Measurements from ENCODE around the gene CCSER1.
"Not testable (repeated sequence)": the region's sequence is repeated elsewhere in the genome, so short reads cannot be mapped to it uniquely, and the experiment has no call there.

Gene CCSER1

DNA sequence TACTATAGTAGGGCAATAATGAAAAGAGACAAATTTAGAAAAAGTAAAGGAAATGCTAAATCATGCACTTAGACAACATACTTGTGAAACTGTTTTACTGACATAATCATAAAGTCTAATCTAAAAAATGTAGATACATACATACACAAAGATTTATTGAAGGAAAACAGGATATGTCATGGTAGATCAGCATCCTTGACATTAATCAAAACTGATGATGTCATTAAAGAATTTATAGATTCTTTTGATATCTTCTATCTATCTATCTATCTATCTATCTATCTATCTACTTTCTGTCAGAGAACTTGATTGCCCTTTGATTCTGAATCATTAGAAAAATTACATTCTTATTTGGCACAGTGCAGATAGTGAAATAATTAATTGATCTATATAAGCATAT is 311.3 kb downstream of the CCSER1 start:
- Mint-ChIP-seq H3K4me1 (no peaks in the 10 kb centered on the region), H3K27me3 (no peaks in the 10 kb centered on the region), H3K36me3 (peaks cover 2% of the 10 kb centered on the region), H3K27ac (no peak overlapping the region), H3K4me3 (no peak overlapping the region), H3K9me3 (no peaks in the 10 kb centered on the region)
- DNase-seq (ENCODE audit: low spot score in 2 of 2) (no peak), ATAC-seq (ENCODE audit: low read depth) (no peak)

DNA sequence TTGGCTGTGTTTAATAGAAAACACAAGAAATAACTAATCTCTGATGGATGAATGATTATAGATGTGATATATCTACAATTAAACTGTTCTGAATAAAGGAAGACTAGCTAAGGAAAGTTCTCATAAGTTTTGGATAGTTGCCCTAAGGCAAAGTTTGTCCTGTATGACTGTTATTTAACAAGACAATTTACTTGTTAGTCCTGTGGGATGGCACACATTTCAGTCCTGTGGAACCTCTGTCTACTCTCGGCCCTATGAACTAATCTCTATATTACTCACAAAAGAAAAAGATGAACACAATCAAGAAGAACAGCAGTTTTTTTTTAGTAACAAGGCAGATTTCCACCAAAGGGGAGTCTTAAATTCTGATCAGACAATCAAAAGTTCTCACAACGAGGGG is 314.6 kb downstream of the CCSER1 start:
- DNase-seq (ENCODE audit: low spot score in 2 of 2) (no peak), ATAC-seq (ENCODE audit: low read depth) (no peak)
- Mint-ChIP-seq H3K27ac (no peak overlapping the region), H3K4me1 (no peaks in the 10 kb centered on the region), H3K27me3 (no peaks in the 10 kb centered on the region), H3K9me3 (peaks cover 2% of the 10 kb centered on the region), H3K4me3 (no peak overlapping the region), H3K36me3 (peaks cover 7% of the 10 kb centered on the region)

DNA sequence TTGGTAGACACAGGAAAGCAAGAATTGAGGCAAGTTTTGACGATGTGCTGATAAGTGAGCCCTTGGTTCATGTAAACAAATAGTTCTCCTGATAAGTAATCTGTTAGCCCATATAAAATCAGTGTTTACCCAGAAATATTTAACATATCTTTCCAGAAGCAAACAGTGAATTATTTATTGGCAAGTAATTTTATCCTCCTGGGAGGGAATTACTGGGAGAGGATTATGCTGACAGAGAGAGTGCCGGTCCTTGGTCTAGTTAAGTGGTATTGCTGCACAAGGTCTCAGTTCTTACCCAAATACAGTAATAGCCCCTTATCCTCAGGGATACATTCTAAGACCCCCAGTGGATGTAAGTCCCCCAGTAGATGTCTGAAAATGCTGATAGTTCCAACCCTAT is 315.4 kb downstream of the CCSER1 start:
- DNase-seq (ENCODE audit: low spot score in 2 of 2) (no peak), ATAC-seq (ENCODE audit: low read depth) (no peak)
- H3K4me1 Mint-ChIP-seq: no peaks in the 10 kb centered on the region
- H3K9me3 Mint-ChIP-seq: peaks cover 2% of the 10 kb centered on the region
- no peak overlapping the region for H3K4me3 Mint-ChIP-seq
- H3K36me3 Mint-ChIP-seq: peaks cover 8% of the 10 kb centered on the region
- no peak overlapping the region for H3K27ac Mint-ChIP-seq
- no peaks in the 10 kb centered on the region for H3K27me3 Mint-ChIP-seq

DNA sequence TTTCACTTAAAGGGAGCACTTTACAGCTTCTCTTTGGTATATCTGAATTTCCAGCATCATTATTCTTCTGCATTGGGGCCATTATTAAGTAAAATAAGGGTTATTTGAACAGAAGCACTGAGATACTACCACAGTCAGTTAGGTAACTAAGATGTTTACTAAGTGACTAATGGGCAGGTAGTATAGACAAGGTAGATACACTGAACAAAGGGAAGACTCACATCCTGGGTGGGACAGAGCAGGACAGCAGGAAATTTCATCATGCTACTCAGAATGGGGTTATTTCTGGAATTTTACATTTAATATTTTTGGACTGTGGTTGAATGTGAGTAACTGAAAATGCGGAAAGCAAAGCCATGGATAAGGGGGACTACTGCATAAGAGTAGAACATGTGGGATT is 316.0 kb downstream of the CCSER1 start:
- H3K36me3 Mint-ChIP-seq: peaks cover 8% of the 10 kb centered on the region
- DNase-seq (ENCODE audit: low spot score in 2 of 2): no peak
- H3K27ac Mint-ChIP-seq: peak overlapping the region; percentile 24
- peaks cover 2% of the 10 kb centered on the region for H3K9me3 Mint-ChIP-seq
- no peak for ATAC-seq (ENCODE audit: low read depth)
- no peak overlapping the region for H3K4me3 Mint-ChIP-seq
- H3K27me3 Mint-ChIP-seq: no peaks in the 10 kb centered on the region
- H3K4me1 Mint-ChIP-seq: no peaks in the 10 kb centered on the region

DNA sequence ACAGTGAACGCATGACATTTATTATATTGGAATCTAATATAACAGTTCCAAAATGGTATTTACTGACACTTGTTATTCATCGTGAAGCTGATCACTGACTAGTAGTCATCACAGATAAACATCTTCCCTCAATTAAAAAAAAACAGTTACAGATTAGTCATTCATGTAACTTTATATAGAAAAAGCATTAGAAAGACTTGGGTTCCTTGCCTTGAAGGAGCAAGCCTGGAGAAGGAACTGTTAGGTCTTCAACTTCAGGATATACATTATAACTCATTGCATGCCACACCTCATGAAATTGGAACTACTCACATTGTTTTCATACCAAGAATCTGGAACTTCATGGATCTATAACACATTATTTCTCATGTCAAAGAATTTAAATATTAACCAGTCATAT is 317.7 kb downstream of the CCSER1 start:
- Mint-ChIP-seq H3K27ac (no peak overlapping the region), H3K4me1 (no peaks in the 10 kb centered on the region), H3K4me3 (no peak overlapping the region), H3K9me3 (peaks cover 2% of the 10 kb centered on the region), H3K36me3 (peaks cover 17% of the 10 kb centered on the region), H3K27me3 (no peaks in the 10 kb centered on the region)
- DNase-seq (ENCODE audit: low spot score in 2 of 2) (no peak), ATAC-seq (ENCODE audit: low read depth) (no peak)

GRCh38 chr4:90445380-90445779 is 318.2 kb downstream of the CCSER1 start:
- Mint-ChIP-seq H3K4me1 (no peaks in the 10 kb centered on the region), H3K9me3 (peaks cover 2% of the 10 kb centered on the region), H3K27me3 (no peaks in the 10 kb centered on the region), H3K27ac (no peak overlapping the region), H3K4me3 (no peak overlapping the region), H3K36me3 (peaks cover 22% of the 10 kb centered on the region)
- ATAC-seq (ENCODE audit: low read depth) (no peak), DNase-seq (ENCODE audit: low spot score in 2 of 2) (no peak)

DNA sequence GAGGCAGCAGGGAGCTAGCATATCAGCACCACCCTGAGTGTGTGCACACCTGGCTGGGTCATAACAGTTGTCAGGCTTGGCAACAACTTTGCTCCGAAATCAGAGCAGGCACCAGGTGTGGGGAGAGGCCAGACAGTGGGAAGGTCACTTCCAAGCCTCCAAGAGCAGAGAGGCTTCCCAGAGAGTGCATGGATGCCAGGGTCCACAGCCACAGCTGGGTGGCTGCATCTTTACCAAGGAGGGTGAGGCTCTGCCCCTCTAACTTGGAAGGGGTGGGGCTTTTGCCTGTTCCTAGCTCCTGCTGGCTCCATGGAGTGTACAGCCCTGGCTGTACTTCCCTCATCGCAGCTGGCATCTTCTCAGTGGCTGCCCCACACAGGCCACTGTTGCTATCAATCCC is 322.4 kb downstream of the CCSER1 start:
- H3K9me3 Mint-ChIP-seq: peaks cover 4% of the 10 kb centered on the region
- H3K4me1 Mint-ChIP-seq: no peaks in the 10 kb centered on the region
- peaks cover 26% of the 10 kb centered on the region for H3K36me3 Mint-ChIP-seq
- DNase-seq (ENCODE audit: low spot score in 2 of 2) (no peak), ATAC-seq (ENCODE audit: low read depth) (no peak)
- H3K4me3 Mint-ChIP-seq: no peak overlapping the region
- no peak overlapping the region for H3K27ac Mint-ChIP-seq
- H3K27me3 Mint-ChIP-seq: no peaks in the 10 kb centered on the region

DNA sequence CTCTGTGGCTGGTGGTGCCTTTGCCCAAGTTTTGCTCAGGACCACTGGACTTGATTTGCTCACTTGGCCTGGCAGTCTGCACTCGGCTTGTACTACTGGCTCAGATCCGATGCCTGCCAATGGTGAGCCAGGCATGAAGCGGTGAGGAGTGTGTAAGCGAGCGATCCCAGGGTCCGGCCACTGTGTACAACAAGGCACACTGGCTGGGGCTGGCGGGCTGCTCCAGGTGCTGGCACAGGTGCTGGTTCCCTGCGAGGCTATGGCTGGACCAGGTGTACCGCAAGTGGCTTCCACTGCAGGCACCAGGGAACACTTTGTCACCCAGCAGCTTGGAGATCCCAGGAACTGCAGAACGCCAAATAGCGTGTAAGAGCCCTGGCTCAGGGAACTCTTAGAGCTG is 329.7 kb downstream of the CCSER1 start:
- ATAC-seq (ENCODE audit: low read depth) (no peak), DNase-seq (ENCODE audit: low spot score in 2 of 2) (no peak)
- Mint-ChIP-seq H3K4me1 (no peaks in the 10 kb centered on the region), H3K9me3 (peaks cover 14% of the 10 kb centered on the region), H3K27me3 (no peaks in the 10 kb centered on the region), H3K4me3 (no peak overlapping the region), H3K27ac (no peak overlapping the region), H3K36me3 (peaks cover 35% of the 10 kb centered on the region)

DNA sequence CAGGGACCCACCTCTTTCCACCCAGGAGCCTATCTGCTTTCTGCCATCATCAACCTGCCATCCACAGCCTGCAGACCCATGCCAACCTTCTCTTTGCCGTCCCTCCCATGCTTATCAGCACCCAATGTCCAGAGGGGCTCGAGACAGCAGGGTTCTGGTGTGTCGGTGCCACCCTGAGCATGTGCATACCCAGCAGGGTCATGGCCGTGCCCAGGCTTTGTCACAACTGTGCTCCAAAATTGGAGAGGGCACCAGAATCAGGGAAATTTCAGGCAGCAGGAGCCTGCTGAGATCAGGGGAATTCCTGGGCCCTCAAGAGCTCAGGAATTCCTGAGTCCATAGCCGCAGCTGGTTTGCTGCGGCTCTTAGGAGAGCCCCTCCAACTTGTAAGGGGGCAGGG is 330.6 kb downstream of the CCSER1 start:
- no peaks in the 10 kb centered on the region for H3K4me1 Mint-ChIP-seq
- H3K36me3 Mint-ChIP-seq: peaks cover 35% of the 10 kb centered on the region
- ATAC-seq (ENCODE audit: low read depth) (no peak), DNase-seq (ENCODE audit: low spot score in 2 of 2) (no peak)
- peaks cover 14% of the 10 kb centered on the region for H3K9me3 Mint-ChIP-seq
- no peaks in the 10 kb centered on the region for H3K27me3 Mint-ChIP-seq
- no peak overlapping the region for H3K4me3 Mint-ChIP-seq
- H3K27ac Mint-ChIP-seq: no peak overlapping the region

DNA sequence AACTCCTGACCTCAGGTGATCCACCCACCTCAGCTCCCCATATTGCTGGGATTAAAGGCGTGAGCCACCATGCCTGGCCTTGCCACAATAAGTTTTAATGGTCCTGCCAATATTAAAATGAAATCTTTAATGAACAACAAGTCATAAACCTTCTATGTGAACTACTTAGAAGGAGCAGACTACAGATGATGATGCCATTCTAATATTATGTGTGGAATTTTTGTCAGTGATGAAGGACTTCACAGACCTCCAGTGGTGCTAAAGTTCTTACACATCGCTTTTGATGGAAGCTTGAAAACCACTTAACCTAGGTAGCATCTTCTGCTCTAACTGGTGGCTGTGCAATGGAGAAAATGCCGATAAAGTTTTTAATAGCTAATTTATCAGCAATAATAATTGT is 331.4 kb downstream of the CCSER1 start:
- H3K4me1 Mint-ChIP-seq: no peaks in the 10 kb centered on the region
- no peak for DNase-seq (ENCODE audit: low spot score in 2 of 2)
- H3K27me3 Mint-ChIP-seq: no peaks in the 10 kb centered on the region
- H3K4me3 Mint-ChIP-seq: no peak overlapping the region
- ATAC-seq (ENCODE audit: low read depth): no peak
- no peak overlapping the region for H3K27ac Mint-ChIP-seq
- H3K9me3 Mint-ChIP-seq: peaks cover 14% of the 10 kb centered on the region
- peaks cover 35% of the 10 kb centered on the region for H3K36me3 Mint-ChIP-seq

DNA sequence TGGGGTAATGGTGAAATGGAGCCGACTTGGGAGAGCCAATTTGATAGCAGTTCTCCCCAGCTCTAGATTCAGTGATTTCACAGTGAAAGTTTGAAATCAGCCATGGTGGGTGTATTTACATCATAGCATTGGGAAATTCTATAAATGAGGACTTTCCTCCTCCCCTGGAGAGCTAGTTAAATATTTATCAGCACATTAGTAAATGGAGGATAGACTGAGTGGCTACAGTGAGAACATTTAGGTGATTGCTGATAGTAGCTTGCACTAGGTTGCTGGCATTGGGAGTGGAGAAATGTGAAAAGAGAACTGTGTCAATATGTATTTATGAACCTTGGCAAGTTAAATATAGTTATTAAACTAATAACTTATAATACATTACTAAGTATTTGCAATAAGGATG is 347.3 kb downstream of the CCSER1 start:
- peaks cover 8% of the 10 kb centered on the region for H3K36me3 Mint-ChIP-seq
- no peak overlapping the region for H3K4me3 Mint-ChIP-seq
- peak overlapping the region; percentile 18 for H3K27ac Mint-ChIP-seq
- H3K4me1 Mint-ChIP-seq: peaks cover 2% of the 10 kb centered on the region
- no peak for DNase-seq (ENCODE audit: low spot score in 2 of 2)
- H3K9me3 Mint-ChIP-seq: no peaks in the 10 kb centered on the region
- H3K27me3 Mint-ChIP-seq: no peaks in the 10 kb centered on the region
- no peak for ATAC-seq (ENCODE audit: low read depth)

DNA sequence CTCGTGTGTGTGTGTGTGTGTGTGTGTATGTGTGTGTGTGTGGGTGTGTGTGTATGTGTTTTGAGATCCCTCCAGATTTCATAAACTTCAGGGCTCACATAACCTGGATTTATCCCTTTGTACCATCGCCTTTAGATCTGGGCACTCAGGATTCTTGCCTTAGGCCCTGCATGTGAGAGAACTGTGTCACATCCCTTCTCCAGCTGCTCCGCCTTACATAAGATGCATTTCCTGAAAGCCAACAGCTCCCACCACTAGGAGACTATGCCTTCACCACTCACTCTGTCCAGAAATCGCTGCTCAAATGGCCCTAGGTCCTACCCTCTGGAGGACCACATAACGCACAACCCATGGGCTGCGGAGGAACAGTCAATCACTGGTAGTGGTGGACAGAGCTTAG is 348.8 kb downstream of the CCSER1 start:
- DNase-seq (ENCODE audit: low spot score in 2 of 2) (no peak), ATAC-seq (ENCODE audit: low read depth) (no peak)
- H3K4me3 Mint-ChIP-seq: no peak overlapping the region
- H3K4me1 Mint-ChIP-seq: peaks cover 2% of the 10 kb centered on the region
- H3K27ac Mint-ChIP-seq: peak overlapping the region; percentile 24
- H3K36me3 Mint-ChIP-seq: peaks cover 14% of the 10 kb centered on the region
- H3K27me3 Mint-ChIP-seq: no peaks in the 10 kb centered on the region
- no peaks in the 10 kb centered on the region for H3K9me3 Mint-ChIP-seq

- DNase-seq (ENCODE audit: low spot score in 2 of 2) (no peak), ATAC-seq (ENCODE audit: low read depth) (no peak)
- no peak overlapping the region for H3K4me3 Mint-ChIP-seq
- H3K27ac Mint-ChIP-seq: peak overlapping the region; percentile 14
- H3K4me1 Mint-ChIP-seq: peaks cover 2% of the 10 kb centered on the region
- no peaks in the 10 kb centered on the region for H3K9me3 Mint-ChIP-seq
- H3K36me3 Mint-ChIP-seq: peaks cover 14% of the 10 kb centered on the region
- no peaks in the 10 kb centered on the region for H3K27me3 Mint-ChIP-seq
Measured at GRCh38 chr4:90476586-90476985, 349.4 kb downstream of the CCSER1 start.

- not testable (repeated sequence) for H3K27ac Mint-ChIP-seq; H3K27me3 Mint-ChIP-seq; ATAC-seq (ENCODE audit: low read depth); H3K4me1 Mint-ChIP-seq; DNase-seq (ENCODE audit: low spot score in 2 of 2); H3K4me3 Mint-ChIP-seq
- H3K9me3 Mint-ChIP-seq: peaks cover 12% of the 10 kb centered on the region
- peaks cover 31% of the 10 kb centered on the region for H3K36me3 Mint-ChIP-seq
Measured at GRCh38 chr4:90484894-90485293, 357.7 kb downstream of the CCSER1 start.

DNA sequence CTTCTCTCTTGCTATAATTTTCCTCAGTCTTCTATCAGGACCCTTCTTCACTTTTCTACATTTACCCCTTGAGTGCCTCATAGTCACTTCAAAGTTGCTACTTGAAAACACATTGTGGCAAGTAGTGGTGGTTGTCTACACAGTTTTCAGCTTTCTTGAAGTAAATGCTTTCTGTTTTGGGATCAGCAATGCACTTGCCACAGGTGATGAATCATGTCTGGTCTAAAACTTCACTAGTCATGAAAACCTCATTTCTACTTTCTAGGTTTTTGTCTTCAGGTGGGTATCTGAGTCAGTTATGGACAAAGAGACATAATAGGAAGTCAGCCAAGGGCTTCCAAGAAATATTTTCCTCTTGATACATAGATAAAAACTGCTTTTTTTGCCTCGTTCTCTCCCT is 359.2 kb downstream of the CCSER1 start:
- Mint-ChIP-seq H3K9me3 (peaks cover 13% of the 10 kb centered on the region), H3K36me3 (peaks cover 27% of the 10 kb centered on the region), H3K4me3 (no peak overlapping the region), H3K27me3 (no peaks in the 10 kb centered on the region), H3K4me1 (peaks cover 8% of the 10 kb centered on the region), H3K27ac (no peak overlapping the region)
- no peak for ATAC-seq (ENCODE audit: low read depth)
- no peak for DNase-seq (ENCODE audit: low spot score in 2 of 2)

DNA sequence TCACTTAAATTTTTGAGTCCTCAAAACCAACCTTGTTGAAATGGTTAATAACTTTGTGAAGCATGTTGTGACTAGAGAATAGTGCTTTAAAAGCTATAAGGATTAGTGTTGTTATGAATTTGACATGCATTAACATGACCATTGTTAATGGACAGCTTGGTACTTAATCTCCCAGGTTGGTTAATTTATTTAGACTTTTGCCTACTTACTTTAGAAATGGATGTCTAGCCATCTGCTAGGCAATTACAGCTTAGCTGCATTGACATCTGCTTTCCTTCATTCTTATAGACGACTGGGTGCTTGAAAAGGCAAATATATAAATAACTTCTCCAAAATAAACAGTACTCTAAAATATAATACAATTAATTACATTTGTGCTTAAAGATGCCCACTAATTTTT is 368.0 kb downstream of the CCSER1 start:
- H3K27me3 Mint-ChIP-seq: no peaks in the 10 kb centered on the region
- H3K9me3 Mint-ChIP-seq: peaks cover 4% of the 10 kb centered on the region
- H3K4me3 Mint-ChIP-seq: no peak overlapping the region
- H3K4me1 Mint-ChIP-seq: no peaks in the 10 kb centered on the region
- peaks cover 10% of the 10 kb centered on the region for H3K36me3 Mint-ChIP-seq
- H3K27ac Mint-ChIP-seq: no peak overlapping the region
- DNase-seq (ENCODE audit: low spot score in 2 of 2): no peak
- ATAC-seq (ENCODE audit: low read depth): no peak
